ENCODE data around the gene TSTD2.

DNA sequence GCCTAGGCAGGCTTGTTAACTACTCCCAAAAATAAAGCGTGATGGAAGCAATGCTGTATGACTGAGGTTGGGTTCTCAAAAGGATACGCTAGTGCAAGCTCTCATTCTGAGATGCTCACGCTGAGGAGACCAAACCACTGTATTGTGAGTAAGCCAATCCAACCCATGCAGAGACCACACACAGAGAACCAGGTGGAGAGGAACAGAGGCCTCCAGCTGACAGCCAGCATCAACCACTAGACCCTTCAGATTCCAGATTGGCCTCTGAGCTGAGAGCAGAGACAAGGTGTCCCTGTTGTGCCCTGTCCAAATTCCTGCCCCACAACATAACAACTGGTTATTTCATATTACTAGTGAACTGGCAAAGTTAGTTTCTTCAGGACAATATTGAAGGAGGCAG is 4.5 kb downstream of the TSTD2 start:
- TF ChIP-seq, protein P1, sequence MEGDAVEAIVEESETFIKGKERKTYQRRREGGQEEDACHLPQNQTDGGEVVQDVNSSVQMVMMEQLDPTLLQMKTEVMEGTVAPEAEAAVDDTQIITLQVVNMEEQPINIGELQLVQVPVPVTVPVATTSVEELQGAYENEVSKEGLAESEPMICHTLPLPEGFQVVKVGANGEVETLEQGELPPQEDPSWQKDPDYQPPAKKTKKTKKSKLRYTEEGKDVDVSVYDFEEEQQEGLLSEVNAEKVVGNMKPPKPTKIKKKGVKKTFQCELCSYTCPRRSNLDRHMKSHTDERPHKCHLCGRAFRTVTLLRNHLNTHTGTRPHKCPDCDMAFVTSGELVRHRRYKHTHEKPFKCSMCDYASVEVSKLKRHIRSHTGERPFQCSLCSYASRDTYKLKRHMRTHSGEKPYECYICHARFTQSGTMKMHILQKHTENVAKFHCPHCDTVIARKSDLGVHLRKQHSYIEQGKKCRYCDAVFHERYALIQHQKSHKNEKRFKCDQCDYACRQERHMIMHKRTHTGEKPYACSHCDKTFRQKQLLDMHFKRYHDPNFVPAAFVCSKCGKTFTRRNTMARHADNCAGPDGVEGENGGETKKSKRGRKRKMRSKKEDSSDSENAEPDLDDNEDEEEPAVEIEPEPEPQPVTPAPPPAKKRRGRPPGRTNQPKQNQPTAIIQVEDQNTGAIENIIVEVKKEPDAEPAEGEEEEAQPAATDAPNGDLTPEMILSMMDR (IDR thresholded peaks at IDR 0.05) = no peak
- no peak for TF ChIP-seq POLR2AphosphoS5 (IDR thresholded peaks at IDR 0.05)
- TF ChIP-seq POLR2A (IDR thresholded peaks at IDR 0.05) = no peak
